Inflammatory macrophage treated with lipopolysaccharide for 4 hours (primary cell): ENCODE data around the gene TTF2.
A peak's percentile ranks its signal among the peaks of the same experiment; 100 is the strongest.
"Not testable (repeated sequence)": the region's sequence is repeated elsewhere in the genome, so short reads cannot be mapped to it uniquely, and the experiment has no call there.

ENCODE experiments used
- DNase-seq: peaks from one replicate; pipeline ENCODE4 v3.0.0-alpha.2; 2020

TTF2 gene

DNA sequence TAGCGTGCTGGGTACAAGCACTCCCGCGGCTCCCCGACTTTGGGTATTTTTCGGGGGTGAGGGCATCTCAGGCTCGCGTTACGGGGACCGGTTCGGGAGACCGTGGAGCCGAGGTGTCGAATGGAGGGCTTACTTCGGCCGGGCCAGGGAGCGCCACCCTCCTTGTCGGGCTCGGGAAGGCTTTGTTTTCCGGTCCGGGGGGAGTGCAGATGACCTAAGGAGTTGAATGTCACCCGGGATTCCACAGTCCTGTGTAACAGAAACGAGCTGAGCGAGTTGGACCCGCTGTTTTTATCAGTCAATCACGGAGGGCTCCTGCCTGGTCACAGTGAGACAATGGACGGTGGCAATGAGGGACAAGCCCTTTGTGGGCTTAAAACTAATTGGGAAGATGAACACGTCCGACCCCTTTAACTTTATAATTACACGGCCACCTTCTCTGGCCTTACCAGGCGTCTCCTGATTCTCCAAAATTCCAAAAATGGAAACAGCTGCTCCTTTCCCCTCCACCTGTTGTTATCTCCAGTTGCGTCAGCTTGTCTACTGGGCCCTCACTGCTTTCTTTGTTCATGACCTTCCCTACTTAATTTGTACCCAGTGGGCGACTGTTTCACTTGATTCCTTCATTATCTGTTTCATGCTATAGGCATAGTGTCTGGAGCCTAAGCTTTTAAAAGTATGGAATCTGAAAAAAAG is 62.4 kb downstream of the TTF2 start:
- no peak for DNase-seq

DNA sequence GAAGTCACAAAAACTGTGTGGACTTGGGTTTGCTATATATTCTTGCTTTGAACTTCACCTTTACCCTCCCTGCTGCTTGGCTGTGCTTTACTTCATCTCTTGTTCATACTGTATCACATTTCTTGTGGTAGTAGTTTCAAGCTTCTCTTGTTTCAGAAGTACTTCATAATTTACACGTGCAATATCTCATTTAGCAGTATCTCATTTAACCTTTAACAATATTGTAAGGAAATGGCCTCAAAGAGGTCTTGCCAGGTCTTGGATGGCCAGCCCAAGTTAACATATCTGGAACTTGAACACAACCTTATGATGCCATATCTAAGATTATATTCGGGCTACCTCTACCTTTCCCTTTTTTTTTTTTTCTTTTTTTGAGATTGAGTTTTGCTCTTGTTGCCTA is 63.1 kb downstream of the TTF2 start:
- DNase-seq, result no peak

DNA sequence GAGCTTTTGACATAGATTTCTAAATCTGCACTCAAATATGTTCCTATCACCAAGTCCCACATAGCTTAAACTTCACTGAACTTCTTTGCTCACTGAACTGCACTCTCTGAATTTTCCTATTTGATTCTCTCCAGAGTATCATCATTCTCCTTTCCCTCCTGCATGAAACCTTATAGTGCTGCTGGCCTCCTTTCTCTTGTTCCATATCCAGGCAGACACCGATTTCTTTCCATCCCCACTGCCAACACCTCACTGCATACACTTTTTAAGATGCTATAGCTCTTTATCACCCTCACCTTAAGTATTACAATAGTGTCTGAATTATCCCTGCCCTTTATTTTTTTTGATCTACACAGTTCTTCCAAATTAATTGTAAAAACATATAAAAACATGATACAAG is 64.5 kb downstream of the TTF2 start:
- DNase-seq, result no peak

GRCh38 chr1:117127795-117128194 is 67.7 kb downstream of the TTF2 start:
- no peak for DNase-seq

- peak; percentile 38 for DNase-seq
Measured at GRCh38 chr1:117128323-117129079, 68.4 kb downstream of the TTF2 start.

DNA sequence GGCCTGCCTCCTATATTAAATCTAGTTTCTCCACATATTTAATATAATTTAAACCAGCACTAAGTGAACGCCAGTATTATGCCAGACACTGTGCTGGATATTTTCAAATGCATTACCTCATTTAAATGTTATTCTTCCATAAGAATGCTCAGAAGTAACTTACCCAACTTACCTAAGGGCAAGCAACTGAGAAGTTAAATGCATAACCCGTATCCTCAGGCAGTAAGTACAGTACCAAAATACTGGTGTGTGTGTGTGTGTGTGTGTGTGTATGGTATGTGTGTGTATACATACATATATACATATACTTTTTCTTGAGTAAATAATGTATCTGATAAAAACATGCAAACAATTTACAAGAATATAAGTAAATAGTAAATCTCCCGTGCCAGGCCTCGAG is 70.4 kb downstream of the TTF2 start:
- no peak for DNase-seq

DNA sequence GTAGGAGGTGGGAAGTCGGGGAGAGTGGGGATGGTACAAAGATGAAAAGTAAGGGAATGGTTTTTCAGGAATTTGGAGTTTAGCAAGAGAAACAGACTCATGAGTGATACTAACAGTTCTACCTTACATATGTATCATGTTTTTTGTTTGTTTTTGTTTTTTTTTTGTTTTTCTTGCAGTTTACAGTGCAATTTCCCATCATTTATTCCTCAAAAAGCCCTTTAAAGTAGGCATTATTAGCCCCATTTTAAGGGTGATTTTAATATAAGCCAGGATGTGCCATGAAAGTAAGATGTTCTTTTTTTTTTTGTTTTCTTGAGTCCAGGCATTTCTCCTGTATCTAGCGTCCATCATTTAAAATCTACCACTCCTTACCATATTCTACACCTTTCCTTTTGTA is 75.2 kb downstream of the TTF2 start:
- DNase-seq, result no peak

GRCh38 chr1:117136749-117137148 is 76.6 kb downstream of the TTF2 start:
- no peak for DNase-seq

GRCh38 chr1:117137281-117137855 is 77.2 kb downstream of the TTF2 start:
- DNase-seq, result no peak

GRCh38 chr1:117138106-117138505 is 78.0 kb downstream of the TTF2 start:
- DNase-seq, result no peak

GRCh38 chr1:117138561-117138960 is 78.4 kb downstream of the TTF2 start:
- no peak for DNase-seq

- no peak for DNase-seq
Measured at GRCh38 chr1:117142200-117142599, 82.1 kb downstream of the TTF2 start.

- DNase-seq, result no peak
Measured at GRCh38 chr1:117143172-117143571, 83.0 kb downstream of the TTF2 start.

DNA sequence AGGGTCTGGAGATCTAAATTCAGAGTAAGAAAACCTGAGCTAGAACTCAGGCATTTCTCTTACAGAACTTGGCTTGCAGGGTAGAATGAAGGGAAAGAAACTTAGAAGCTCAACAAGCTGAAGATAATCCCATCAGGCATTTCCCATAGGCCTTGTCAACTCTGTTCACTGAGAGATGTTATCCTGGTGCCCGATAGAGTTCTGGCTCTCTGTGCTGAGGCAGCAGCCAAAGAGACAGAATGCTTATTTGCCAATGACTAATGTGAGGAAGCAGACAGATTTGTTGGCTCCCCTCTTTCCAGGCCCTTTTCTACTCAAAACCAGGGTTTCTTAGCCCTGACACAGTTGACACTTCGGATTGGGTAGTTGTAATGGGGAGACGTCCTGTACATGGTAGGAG is 83.7 kb downstream of the TTF2 start:
- DNase-seq, result no peak

DNA sequence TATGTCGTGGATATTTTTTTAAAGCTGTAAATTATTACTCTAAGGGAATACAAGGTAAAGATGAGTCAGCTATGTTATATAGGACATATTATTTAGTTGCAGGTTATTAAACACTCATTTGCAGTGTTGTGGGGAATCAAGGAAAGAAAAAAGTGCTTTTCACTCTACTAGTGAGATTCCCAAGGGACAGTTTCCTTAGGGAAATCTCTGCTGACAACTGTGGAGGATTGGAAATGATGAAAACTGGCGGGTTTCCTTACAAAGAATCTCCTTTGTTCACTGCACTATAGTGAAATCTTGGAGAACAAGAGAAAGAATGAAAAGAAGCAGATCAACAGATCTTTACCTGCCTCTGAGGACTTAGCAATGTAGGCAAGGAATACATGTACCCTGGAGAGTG is 85.9 kb downstream of the TTF2 start:
- no peak for DNase-seq

- no peak for DNase-seq
Measured at GRCh38 chr1:117146575-117147340, 86.6 kb downstream of the TTF2 start.

DNA sequence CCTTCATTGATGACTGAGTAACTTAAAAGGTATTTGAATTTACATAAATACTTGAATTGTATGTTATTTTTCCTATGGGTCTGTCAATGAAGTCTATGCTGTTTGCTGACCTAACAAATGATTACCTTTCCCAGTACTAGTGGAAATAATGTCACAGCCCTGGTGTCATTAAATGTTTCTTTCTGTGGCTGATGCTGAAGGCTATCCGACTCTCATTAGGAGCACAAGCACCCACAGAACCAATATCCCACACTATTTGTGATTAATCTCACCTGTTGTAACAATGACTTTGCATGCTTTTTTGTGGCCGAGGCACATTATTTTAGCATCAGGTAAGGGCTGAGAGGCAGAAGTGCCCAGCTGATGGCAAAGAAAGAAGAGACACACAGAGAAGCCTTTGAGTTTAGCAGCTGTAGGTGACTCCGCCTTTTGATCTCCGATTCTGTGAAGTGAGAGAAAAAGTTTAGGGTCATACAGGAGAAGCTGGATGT is 87.3 kb downstream of the TTF2 start:
- no peak for DNase-seq

DNA sequence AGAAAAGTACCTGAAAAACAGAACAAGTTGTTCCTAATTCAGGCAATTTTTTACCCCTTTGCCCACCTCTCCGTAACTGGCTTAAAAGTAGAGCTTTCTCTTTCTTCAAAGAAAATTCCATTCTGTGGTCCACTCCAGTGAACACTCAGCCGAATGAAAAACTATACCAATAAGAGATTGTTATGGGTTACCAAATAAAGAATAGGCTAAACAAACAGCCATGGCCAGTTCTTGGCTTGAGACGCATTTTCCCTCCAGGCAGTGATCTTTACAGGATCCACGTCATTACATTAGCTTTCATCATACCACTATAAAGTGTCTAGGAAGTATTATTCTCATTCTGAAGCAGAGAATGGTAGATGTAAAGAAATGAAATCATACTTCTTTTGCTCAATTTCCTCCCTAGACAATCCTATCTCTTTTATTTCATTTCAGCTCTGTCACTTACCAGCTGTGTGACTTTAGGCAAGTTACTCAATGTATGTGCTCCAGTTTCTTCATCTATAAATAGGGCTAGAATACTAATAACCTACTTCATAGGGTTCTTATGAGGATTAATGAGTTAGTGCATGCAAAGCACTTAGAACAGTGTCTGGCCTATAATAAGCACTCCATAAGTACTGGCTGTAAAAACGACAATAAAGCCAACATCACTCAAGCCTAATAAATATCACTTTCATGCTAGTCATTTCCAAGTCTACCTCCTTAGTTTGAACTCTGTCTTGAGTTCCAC is 87.9 kb downstream of the TTF2 start:
- DNase-seq, result no peak

DNA sequence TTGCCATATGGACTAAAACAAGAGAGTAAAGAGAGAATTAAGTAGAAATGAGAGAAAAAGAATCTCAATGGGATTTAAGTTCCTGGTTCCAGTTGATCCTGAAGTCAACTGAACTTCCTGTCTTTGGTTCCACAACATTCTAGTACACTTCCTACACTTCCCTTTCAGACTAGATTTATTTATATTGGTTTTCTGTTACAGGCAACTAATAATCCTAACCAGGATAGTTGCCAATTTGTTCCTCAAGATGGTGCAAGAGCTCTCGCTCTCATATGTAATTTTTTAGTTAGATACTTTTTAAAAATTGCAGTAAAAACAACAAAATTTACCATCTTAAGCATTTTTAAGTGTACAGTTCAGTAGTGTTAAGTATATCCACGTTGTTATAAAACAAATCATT is 90.2 kb downstream of the TTF2 start:
- no peak for DNase-seq

- DNase-seq, result not testable (repeated sequence)
Measured at GRCh38 chr1:117151305-117151704, 91.2 kb downstream of the TTF2 start.
